ENCODE measurements around the gene AKR7A2. TPM values are rescaled to one million over a fixed set of nuclear protein-coding genes. Genes with fewer than 3 reads are reported as not detected.

The AKR7A2 gene
- 10 to 100 TPM; 57.7 to 93.4 (median 70.3) TPM for total RNA-seq

GRCh38 chr1:19311931-19312781 is at the start of gene AKR7A2, which contains the start of gene SLC66A1:
TSS of gene AKR7A2 (minus strand) at chr1:19312144. CDS start at chr1:19312124, 20 bp downstream.
TSS of gene SLC66A1 (plus strand) at chr1:19312326. CDS start at chr1:19317678, 5,352 bp downstream.
- TF ChIP-seq CTCF (IDR thresholded peaks at IDR 0.05) (peak in 3 of 6 experiments; percentile 11 to 45 (median 23)), POLR2A (IDR thresholded peaks at IDR 0.05) (peak in 2 of 4 donors; percentile 26 to 79)
- peak; percentile 28 for DNase-seq
- no peaks in the 10 kb centered on the region for H3K27me3 ChIP-seq
- H3K36me3 ChIP-seq, result peaks cover 8 to 21% (median 13%) of the 10 kb centered on the region in 3 donors
- intact Hi-C loops (cut with DNase I), result no loop called here
- peaks cover 16 to 69% (median 17%) of the 10 kb centered on the region in 3 donors for H3K4me1 ChIP-seq
- no peaks in the 10 kb centered on the region for H3K9me3 ChIP-seq
- 0% methylated on average over 2 to 12 of the region's 105 CpGs for WGBS, 2 donors
- peak within 1 kb of the TSS; percentile 71 to 98 (median 89) for H3K4me3 ChIP-seq
- peak within 1 kb of the TSS; percentile 85 to 92 (median 89) for H3K27ac ChIP-seq

- Histone ChIP-seq H3K4me1 (peaks cover 41 to 92% (median 52%) of the 10 kb centered on the region in 3 donors), H3K27me3 (no peaks in the 10 kb centered on the region), H3K27ac (peak overlapping the region; percentile 65 to 84 (median 74)), H3K4me3 (no peak overlapping the region), H3K9me3 (no peaks in the 10 kb centered on the region), H3K36me3 (peaks cover 9 to 28% (median 15%) of the 10 kb centered on the region in 3 donors)
- TF ChIP-seq POLR2A (IDR thresholded peaks at IDR 0.05) (no peak), CTCF (IDR thresholded peaks at IDR 0.05) (peak in 1 of 6 experiments; percentile 13)
- no peak for DNase-seq
- intact Hi-C loops (cut with DNase I), result no loop called here
- WGBS, 2 donors, result 38 to 47% methylated on average over 17 to 18 of the region's 18 CpGs
Measured at GRCh38 chr1:19360843-19361610, 49.1 kb upstream of the AKR7A2 start.

GRCh38 chr1:19360432-19360831 is 48.5 kb upstream of the AKR7A2 start:
- peaks cover 15 to 34% (median 20%) of the 10 kb centered on the region in 3 donors for H3K36me3 ChIP-seq
- no peaks in the 10 kb centered on the region for H3K9me3 ChIP-seq
- H3K27me3 ChIP-seq, result no peaks in the 10 kb centered on the region
- no peak for DNase-seq
- H3K4me1 ChIP-seq, result peaks cover 41 to 92% (median 46%) of the 10 kb centered on the region in 3 donors
- intact Hi-C loops (cut with DNase I), result no loop called here
- 32 to 48% methylated on average over 10 to 11 of the region's 11 CpGs for WGBS, 2 donors
- peak overlapping the region; percentile 48 to 84 (median 68) for H3K27ac ChIP-seq
- no peak overlapping the region for H3K4me3 ChIP-seq
- TF ChIP-seq CTCF (IDR thresholded peaks at IDR 0.05), result no peak
- no peak for TF ChIP-seq POLR2A (IDR thresholded peaks at IDR 0.05)

GRCh38 chr1:19360016-19360415 is 48.1 kb upstream of the AKR7A2 start:
- no peak for DNase-seq
- TF ChIP-seq POLR2A (IDR thresholded peaks at IDR 0.05) (no peak), CTCF (IDR thresholded peaks at IDR 0.05) (no peak)
- Histone ChIP-seq H3K4me3 (no peak overlapping the region), H3K36me3 (peaks cover 18 to 38% (median 20%) of the 10 kb centered on the region in 3 donors), H3K27ac (peak overlapping the region; percentile 48 to 84 (median 72)), H3K27me3 (no peaks in the 10 kb centered on the region), H3K4me1 (peaks cover 41 to 92% (median 43%) of the 10 kb centered on the region in 3 donors), H3K9me3 (no peaks in the 10 kb centered on the region)
- 11 to 22% methylated on average over 4 to 6 of the region's 6 CpGs for WGBS, 2 donors
- intact Hi-C loops (cut with DNase I), result no loop called here
